GM19467 (cell line): ENCODE data around the gene PSAPL1.

Source experiments
- ATAC-seq: cut with Tn5 transposase; IDR thresholded peaks from one replicate; pipeline ENCODE4 v1.9.1; 2021; ENCODE audit warnings: mild to moderate bottlenecking, moderate library complexity; ENCODE audit not compliant: unreplicated experiment

Gene PSAPL1

GRCh38 chr4:7398788-7399439 is 35.8 kb downstream of the PSAPL1 start:
- no peak for ATAC-seq

GRCh38 chr4:7398104-7398423 is 36.7 kb downstream of the PSAPL1 start:
- ATAC-seq, result no peak

DNA sequence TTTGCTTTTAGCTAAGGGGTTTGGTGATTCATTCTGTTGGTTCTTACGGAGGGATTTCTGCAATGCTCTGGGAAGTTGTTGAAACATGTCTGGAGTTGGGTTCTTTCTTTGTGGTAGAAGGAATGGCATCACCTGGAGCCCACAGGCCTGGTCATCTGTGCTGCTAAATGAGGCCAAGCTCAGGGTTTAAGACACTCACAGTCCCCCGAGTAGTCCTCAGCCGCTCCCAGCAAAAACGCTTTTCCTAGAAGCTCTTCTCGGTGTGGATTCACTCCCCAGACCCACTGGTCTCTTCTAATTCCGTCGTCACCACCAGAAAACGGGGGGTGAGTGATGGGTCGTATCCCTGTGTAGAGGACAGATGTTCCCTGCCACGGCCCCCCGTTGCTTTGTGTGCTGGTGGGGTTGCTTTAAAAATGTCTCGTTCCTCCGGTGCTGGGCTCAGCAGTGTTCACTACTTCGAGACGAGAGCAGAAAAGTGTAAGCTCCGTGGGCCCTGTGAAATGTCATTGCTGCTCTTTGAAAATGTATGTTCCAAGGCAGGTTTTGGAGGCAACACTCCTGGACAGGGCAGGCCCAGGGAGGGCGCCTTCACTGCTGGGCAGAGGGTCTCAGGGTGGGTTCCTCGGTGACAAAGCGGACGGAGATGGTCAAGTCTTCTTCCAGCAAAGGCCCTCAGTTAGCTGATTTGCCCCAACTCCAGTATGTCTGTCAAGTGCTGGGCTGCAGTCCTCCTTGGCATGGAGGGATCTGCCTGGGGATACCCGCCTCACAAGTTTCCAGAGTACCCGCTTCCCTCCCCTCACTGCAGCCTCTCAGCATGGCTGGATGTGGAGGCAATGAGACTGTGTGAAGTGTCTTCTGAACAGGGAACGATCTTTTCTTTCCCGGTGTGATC is 37.3 kb downstream of the PSAPL1 start:
- ATAC-seq, result no peak

- ATAC-seq, result no peak
These were observed 38.4 kb downstream of the PSAPL1 start for GRCh38 chr4:7396186-7396910.

DNA sequence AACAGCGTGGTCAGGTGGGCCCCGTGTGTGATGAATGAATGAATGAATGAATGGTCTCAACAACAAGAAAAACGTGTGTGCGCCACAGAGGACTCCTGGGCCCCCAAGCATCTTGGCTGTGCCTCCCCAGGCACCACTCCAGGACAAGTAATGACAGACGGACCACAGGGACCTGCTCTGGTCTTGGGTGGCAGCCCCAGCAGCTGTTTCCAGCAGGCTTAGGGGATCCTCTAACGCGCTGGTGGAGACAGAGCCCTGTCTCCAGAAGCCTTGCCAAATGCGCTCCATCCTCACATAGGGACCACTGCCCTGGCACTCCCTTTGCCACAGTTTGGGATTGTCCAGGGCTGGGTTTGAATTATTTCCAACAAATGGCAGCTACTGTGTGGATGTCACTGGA is 39.1 kb downstream of the PSAPL1 start:
- ATAC-seq, result no peak

DNA sequence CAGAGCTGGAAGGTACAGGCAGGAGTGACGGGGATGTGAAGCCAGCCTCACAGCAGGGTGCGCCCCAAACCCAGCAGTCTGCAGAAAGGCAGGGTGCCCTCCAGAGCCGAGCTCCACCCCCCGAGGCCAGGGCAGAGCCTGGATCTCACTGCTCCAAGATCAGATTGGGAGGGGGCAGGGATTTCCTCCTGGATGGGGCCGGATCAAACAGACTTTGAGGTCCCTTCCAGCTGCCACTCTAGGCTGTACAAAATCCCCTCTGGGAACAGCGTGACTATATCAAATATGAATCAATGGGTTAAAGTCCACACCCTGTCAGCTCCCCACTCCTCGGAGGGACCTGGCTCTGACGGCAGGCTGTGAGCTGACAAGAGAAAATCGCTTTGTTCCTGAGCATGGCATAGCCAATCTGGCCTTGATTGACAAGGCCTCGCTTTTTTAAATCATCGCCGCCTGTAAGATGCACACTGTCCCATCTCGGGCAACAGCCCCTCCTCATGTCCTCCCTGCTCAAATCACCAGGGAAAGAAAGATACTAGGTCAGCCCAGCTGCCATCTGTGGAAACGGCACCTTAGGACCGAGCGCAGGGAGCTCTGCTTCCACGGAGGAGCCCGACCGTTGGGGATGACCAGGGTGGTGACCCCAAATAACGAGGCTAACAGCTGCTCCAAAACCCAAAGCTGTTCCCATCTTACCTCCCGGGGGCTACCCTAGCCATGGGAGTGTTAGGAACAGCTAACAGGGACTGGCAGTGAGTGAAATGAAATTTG is 39.9 kb downstream of the PSAPL1 start:
- no peak for ATAC-seq

DNA sequence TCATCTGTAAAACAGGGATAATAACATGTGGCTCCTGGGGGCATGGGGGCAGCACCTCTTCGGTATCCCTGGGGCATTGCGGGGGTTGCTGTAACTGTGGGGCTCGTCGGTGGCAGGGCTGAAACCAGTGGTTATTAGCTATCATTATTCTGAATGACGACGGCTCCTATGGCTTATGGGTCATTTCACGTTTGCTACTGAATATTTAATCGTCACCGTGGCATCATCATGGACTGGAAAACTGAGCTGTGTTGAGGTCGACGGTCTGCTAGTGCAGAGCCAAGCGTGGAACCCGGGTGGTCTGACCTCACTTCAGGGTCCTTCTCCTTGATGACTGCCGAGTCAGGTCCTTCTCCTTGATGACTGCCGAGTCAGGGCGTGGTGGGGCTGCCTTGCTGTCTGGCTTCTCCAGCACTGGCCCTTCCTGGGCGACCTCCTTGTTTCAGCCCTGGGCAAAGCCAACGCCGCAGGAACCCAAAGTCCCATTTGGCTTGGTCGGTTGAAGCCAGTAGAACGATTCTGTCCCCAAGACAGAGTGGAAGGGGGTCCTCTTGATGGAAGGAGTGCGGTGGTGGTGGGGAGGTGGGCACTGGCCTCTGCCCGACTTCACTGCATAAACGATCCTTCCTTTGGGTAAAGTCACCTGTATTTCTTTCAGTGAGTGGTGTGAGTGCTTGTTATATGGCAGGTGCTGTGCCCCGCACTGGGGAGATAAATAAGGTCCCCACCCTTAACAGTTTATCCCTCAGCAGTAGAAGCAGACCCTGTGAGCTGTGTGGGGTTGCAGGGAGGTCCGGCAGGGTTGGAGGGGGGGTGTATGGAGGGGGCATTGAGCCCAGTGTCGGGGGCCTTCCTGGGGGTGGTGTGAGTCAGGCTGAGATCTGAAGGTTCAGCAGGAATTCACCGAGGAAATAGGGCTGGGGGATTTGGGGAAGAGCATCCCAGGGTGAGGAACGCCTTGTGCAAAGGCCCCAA is 40.8 kb downstream of the PSAPL1 start:
- ATAC-seq, result no peak

- ATAC-seq, result no peak
These were observed 42.0 kb downstream of the PSAPL1 start for GRCh38 chr4:7392438-7393421.

DNA sequence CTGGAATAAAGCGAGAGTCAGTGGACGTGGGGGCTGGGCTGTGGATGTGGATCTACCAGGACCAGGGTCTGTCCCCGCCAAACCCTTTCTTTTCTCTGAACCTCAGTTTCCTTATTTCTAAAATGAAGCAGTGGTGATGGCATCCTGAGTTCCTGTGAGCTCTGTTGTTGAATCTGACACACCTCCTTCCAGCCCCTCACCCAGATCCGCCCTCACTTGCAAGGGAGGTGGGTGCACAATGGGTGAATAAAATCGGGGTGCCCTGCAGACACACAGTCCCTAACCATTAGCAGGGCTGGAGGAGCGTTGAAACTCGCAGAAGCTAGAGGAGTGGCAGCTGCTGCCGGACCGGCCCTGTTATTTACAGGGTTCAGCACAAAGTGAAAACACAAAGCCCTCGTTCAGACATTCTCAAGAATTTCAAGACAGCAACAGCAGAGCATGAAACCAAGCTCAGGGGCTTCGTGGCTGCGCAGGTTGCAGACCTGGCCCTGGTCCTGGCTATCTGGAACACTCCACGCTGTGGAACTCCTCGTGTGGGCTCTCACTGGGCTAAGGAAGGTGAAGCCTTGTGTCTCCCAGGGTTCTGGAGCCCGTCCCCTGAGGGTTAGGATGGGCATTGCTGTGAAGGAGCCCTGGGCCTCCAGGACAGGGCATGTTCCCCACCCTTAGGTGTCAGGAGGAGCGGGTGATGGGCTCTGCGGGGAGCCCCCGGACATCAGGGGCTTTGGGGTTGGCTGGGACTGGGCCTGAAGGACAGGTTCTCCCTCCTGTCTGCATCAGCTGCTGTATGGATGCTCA is 42.9 kb downstream of the PSAPL1 start:
- ATAC-seq, result no peak

DNA sequence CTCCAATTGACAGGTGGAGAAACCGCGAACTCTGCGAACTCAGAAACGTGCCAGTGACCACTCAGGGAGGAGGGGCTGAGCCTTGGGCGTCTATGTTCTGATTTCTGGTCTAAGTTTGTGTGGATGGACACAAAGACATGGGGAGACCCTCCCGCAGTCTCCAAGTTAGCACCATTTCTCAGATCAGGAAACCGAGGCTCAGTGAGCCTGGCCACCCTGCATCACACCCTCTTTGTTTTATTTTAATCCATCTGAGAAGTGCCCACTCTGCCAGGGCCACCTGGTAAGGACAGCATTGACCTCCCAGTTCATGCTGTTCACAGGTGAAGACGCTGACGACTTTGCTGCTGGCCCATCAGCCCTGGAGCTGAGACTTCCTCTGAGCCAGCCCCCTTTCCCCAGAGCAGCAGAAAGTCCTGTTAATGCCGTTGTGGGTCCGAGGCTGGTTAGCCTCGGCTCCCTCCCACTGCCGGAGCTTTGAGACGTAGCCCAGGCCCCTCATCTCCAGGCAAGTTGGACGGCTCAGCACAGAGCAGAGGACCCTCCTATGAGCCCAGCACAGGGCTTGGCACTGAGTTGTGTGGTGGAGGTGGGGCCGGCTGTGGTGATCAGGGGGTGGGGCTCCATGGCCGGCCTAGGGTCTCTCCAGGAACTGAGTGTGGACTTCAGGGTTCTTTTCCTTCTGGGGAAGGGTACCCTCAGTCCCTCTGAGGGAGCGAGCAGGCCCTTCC is 43.7 kb downstream of the PSAPL1 start:
- no peak for ATAC-seq

- no peak for ATAC-seq
These were observed 44.4 kb downstream of the PSAPL1 start for GRCh38 chr4:7390336-7390735.

DNA sequence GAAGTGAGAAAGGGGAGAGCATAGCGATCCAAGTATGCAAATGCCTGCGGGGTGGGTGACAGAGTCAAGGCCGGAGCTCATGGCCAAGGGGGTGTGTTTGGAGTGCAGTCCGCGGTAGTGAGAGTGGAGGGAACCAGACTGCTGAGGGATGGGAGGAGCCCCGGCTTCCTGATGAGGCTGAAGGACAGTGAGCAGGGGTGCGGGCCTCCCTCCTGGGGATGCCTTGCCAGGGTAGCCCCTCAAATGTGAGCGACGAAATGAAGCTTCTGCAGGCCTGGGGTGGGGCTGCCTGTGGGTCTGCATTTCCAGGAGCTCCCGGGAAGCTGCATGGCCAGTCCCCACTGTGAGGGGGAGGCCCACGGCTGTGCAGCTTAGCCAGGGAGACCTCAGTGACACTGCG is 45.0 kb downstream of the PSAPL1 start:
- no peak for ATAC-seq

DNA sequence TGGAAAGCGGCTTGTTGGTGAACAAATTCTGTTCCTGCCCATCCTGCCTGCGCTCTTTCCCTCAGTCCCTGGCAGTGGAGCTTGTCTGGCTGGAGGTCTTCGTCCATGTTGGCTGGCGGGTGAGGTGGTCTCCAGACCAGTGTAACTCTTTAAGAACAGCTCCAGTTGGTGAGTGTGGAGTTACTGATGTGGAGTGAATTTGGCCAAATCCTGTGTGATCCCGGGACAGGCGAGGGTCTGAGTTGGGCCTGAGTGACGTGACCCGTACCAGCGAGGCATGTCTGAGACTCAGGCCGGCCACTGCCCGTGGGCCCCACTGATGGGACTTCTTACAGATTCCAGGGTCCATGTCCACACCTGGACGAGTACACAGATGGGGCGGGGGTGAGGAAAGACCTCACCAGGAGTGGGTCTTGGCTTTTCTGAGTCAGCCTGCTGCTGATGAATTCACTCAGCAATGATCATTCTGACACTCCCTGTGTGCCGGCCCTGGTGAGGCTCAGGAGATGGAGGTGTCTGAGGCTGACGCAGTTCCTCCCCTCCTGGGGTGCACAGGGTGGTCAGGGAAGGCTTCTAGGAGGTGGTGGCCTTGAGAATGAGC is 45.5 kb downstream of the PSAPL1 start:
- no peak for ATAC-seq

- ATAC-seq, result no peak
These were observed 46.1 kb downstream of the PSAPL1 start for GRCh38 chr4:7388627-7389026.

GRCh38 chr4:7387925-7388324 is 46.8 kb downstream of the PSAPL1 start:
- no peak for ATAC-seq

GRCh38 chr4:7384929-7385890 is 49.5 kb downstream of the PSAPL1 start:
- ATAC-seq, result no peak
